Measurements from ENCODE around the gene KCNQ1. TPM values are rescaled to one million over a fixed set of nuclear protein-coding genes. Genes with fewer than 3 reads are reported as not detected.

KCNQ1 gene
- total RNA-seq, 1 donor from 2014 or later = 6.0 TPM

DNA sequence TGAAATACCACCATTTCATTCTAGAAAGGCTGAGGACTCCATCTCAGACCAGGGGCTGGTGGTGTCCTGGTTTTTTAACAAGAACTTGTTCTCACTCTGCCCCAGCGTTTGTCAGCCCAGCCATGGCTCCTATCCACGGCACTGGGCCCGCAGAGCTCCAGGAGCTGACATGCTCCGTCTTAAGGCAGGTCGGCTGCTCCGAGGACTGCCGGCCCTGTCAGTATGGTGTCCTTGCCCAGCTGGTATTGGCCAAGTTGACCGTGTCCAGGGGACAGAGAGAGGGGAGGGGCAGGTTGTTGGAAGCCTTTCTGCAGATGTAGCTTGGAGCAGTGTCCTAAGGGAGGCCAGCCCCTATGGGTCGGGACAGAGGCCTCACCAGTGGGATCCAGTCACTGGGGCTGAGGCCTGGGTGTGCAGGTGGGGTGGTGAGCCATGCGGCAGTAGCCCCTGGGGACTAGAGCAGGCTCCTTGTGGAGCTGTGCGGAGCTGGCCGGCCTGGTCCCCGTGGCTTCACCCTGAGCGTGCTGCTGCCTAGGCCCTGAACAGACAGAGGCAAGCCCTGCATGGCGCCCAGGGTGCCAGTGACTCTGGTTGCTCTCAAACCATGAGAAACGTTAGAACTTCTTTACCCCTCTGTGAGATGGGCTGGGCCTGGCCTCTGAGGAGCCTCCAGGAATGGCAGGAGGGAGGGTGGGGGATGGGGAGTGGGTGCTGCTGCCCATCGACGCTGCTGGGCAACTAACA is 294.9 kb downstream of the KCNQ1 start:
- intact Hi-C loops (cut with micrococcal nuclease) = no loop called here

DNA sequence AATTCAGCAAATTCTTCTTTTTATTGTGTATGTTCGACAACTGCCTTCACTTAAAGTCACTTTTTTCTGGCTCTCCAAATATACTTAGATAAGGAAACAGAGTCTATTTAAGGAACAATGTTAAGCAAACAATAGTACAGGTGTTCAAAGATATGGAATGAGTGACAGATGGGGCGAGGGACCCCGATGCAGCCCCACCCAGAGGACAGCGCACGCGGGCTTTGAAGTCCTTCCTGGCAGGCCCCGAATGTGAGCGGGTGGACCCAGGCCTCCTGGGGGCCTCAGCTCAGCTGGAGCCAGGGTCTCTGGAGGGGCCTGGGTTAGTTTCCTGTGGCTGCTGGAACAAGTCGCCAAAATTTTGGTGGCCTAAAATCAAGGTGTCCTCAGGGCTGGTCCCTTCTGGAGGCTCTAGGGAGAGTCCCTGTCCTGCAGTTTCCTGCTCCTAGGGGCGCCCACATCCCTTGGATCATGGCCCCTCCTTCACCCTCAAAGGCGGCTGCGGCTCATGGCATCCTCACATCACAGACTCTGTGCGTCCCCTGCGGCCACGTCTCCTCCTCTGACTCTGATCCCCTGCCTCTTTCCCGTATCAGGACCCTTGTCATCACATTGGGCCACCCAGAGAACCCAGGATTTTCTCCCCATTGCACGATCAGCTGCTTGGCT is 295.6 kb downstream of the KCNQ1 start:
- intact Hi-C loops (cut with micrococcal nuclease) = no loop called here

DNA sequence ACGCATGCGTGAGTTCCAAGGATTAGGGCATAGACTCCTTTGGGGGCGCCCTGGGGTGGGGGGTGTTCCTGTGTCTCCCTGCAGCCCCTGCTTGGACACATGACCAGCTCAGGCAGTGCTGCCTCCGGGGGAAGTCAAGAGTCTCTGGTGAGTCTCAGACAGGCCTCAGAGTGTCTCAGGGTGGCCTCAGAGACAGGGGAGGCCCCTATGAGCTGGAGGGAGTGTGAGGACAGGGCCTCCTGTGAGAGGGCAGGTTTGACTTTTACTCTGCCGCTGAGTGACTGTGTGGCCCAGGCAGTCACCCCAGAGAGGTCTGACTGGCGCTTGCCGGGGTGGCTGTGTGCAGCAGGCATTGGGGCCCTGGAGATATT is 296.2 kb downstream of the KCNQ1 start:
- intact Hi-C loops (cut with micrococcal nuclease) = no loop called here

DNA sequence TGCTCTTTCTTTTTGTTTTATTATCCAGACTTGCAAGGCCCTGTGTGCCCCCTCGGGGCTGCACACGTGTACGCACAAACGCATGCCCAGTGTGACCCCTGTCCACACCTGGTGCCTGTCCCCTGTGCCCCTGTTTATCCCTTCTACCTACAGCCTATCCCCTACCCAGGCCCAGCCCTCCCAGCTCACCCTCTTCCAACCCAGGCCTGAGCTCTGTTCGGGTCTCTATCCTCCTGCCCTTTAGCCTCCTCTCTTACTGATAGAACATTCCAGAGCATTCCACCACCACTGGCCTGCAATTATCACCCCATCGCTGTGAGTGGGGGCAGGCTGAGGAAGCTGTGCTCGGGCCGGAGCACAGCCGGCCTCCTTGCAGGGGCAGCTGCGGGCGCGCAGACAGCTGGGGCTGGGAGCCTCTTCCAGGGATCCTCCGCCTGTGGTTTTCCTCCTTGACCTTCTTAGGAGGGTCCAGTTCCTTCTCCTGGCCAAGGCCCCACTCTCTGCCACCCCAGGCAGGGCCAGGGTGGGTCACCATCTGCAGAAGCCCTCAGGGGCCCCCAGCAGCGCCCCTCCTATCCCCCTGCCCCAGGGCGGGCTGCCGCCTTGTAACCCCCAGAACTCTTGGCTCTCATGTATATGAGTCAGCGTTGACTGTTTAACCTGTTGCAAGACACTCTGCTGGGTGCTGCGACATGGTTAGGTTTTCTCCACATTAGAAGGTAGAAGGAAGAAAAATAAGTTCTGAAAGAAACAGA is 296.7 kb downstream of the KCNQ1 start:
- intact Hi-C loops (cut with micrococcal nuclease) = no loop called here

DNA sequence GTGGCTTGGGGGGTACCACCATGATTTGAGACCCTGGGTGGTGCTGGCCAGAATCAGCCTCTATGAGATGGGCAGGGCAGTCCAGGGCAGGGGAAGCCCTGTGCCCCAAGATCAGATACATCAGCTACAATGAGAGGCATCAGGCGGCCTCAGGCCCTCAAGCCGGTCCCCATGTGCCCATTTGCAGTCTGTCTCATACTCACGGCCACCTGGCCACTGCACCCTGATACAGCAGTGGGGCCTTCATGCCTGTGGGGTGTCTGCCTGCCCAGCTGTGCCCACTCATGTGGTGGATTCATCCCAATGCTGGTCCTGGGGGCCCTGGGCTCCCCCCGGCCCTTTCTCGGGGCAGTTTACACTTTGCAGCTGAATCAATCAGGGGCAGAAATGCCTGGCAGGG is 297.4 kb downstream of the KCNQ1 start:
- intact Hi-C loops (cut with micrococcal nuclease) = no loop called here

DNA sequence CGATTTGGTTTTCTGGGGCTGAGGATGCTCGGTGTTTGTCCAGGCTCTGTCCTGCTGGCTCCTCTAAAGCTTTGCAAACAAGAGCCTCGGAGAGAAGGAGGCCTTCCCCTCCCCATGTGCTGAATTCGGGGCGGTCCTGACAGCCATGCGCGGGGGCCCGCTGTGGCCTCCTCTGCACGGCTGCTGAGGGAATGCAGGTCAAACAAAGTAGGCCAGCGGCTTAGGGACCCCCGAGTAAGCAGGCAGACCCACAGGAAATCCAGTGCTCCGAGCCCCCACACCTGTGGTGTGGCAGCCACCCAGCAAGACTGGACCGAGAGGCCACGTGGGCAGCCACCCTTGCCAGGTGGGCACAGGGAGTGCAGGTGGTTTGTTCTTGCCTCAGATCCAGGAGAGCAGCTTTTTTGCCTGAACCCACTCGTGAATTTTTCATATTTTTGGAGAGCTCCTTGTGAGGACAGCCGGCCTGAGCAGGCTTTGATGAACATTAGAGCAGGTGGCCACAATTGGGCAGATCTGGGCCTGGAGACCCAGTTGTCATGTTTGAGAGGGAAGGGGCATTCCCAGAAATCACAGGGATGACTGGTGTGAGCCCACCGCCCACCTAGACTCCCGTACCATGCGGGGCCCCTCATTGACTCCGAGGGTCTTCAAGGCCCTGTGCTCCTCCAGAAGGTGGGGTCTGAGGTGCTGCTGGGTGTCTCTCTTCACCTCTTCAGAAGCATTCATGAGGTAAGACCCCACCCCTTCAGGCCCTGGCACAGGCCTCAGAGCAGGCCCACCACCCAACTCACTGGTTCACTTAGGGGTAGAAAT is 298.0 kb downstream of the KCNQ1 start:
- intact Hi-C loops (cut with micrococcal nuclease) = no loop called here

DNA sequence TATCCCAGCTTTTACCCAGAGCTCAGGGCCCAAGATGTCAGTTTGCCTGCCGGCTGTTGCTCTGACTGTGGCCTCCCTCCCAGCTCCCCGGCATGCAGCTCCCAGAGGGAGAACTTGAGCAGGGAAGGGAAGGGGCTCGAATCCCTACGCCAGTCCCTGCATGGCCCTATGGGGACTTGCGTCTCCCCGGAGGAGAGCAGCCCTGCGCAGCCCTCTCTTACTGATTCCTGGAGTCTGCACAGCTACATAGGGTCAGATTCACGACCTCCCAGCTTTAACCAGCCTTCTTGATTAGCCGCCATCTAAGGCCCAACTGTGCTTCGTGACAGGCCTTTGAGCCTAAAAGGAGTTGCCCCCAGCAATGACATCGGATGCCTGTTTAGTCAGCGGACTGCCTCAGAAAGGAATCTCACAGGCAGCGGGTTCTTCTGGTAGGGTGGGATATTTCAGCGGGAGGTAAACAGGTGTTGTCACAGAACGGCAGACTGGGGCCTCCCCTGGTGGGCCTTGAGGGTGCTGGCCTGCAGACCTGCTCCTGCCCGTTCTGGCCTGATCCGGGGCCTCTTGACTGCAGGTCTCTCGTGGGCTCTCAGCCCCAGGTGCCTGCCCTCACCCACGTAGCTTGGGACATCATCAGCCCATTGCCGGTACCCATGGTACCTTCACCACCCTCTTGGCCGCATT is 298.8 kb downstream of the KCNQ1 start:
- intact Hi-C loops (cut with micrococcal nuclease) = no loop called here

DNA sequence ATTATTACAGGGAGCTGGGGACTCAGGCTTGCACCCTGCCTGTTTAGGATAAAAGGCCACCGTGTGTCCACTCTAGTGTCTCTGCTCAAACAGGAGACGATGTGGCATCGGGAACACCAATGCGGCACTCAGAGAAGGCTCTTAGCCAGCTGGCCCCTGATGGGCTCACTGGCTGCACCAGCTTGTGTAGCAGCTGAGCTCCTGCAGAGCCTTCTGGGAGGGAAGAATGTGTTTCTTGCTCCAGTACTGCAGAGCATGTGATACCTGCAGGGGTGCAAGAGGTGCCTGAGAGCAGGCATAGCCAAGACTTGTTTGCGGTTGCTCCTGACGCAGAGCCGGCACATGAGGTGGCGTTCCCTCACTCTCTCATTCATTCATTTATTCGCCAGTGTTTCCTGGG is 299.4 kb downstream of the KCNQ1 start:
- intact Hi-C loops (cut with micrococcal nuclease) = no loop called here

DNA sequence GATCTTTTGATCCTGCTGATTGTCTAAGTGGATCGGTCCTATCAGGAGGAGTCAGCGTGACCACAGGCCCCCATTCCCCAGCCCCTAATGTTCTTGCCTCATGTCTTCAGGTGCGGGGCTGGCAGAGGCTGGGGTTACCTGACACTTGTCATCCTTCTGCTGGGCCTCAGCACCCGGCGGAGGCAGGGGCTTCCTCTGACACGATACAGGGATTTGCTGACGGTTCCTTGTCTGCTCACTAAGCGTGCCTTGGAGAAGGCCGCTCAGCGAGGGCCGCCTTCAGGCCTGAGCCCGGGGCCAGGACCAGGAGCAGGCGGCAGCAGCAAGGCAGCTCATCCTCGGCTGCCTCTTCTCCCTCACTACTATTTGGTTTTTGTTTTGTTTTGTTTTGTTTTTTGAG is 300.7 kb downstream of the KCNQ1 start:
- intact Hi-C loops (cut with micrococcal nuclease) = no loop called here

DNA sequence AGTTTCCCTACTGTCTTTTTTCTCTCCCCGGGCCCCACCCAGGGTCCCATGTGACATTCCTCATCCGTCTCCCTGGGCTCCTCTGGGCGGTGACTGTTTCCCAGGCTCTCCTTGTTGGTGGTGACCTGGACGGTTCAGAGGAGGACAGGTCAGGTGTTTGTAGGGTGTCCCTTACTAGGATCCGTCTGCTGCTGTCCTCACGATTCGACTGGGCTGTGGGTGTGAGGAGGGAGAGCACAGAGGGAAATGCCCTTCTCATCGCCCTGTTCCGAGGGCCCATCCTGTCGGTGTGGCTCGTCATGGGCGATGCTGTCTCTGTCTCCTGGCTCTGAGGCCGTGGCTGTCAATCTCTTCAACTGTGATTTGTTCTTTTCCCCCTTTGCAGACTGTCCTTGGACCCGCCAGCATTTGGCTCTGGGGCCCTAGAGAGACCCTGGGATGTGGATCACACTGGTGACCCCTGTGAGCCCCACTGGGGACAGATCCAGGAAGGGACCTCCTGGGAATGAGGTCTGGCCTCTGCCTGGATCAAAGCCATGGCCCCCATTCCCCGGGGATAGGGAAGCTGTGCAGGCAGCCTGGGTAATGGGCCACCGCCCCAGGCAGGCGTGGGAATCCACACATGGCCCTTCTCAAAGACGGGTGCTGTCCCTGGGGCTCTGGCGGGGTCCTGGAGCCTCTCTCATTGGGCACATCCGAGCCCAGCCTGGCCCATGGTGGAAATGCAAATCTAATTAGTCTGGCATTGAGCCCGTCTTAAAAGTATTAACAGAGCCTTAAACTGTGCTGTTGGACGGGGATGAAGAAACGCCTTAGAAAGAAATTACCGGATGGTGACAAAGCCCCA is 301.8 kb downstream of the KCNQ1 start:
- intact Hi-C loops (cut with micrococcal nuclease) = no loop called here

DNA sequence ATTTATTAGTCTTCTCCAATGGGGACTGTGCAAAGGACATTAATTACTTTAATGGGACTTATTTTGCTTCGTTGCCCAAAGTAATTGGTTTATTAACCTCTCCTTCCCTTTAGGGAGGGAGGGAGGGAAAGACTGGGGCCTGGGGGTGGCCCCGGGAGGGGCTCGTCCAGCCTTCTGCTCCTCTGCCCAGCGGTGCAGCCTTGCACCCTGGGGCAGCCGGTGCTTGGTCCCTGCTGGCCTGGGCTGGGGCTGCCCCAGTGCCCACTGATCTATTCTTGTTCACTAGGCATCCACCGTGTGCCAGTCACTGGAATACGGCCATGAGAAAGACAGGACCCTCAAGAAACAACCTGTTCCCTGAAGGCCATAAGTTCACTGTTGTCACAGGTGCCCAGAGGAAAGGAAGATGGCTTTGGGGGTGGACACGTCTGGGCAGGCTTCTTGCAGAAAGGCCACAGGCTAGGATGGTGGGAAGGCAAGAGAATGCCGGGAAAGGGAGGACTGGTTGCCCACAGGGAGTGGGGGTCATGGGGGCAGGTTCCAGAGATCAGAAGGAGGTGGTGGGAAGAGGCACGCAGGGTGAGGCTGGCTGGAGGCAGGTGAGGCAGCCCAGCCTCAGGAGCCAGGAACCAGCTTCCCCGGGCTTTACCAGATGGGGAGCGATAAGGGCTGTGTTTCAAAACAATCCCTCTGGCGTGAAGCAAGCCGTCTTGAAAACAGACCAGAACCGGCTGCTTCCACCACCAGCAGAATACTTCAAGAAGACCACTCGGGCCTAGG is 302.6 kb downstream of the KCNQ1 start:
- intact Hi-C loops (cut with micrococcal nuclease) = no loop called here

DNA sequence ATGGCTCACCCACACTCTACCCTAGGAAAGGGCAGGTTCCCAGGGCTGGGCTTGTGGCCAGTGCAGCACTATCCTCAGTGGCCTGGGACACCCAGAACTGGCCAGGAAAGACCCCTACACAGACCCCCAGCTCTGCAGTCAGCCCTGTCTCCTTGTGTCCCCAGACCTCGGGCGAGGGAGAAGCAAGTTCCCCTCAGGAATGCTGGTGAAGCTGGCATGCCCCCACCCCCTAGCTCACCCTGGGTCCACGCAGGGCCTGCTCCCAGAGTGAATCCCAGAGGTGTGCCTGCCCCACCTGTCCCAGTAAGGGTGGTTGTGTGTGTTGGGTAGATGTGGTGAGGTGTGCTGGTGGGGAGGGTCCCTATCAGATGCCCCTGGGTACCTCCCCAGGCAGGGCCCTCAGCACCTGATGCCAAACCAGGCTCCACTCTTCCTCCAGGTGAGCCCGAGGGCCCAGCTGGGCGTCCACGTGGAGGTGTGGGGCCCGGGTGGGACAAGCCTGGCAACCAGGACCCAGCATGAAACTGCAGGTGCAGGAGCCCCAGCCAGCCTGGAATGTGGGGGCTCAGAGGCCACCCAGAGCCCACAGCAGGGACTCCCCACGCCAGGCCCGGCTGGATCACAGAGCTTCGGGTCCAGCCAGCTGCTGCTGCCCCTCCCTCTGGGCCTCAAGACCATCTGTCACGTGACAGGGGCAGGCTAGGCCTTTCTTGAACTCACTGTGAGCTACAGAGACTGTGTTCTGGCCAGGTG is 303.4 kb downstream of the KCNQ1 start:
- intact Hi-C loops (cut with micrococcal nuclease) = no loop called here

DNA sequence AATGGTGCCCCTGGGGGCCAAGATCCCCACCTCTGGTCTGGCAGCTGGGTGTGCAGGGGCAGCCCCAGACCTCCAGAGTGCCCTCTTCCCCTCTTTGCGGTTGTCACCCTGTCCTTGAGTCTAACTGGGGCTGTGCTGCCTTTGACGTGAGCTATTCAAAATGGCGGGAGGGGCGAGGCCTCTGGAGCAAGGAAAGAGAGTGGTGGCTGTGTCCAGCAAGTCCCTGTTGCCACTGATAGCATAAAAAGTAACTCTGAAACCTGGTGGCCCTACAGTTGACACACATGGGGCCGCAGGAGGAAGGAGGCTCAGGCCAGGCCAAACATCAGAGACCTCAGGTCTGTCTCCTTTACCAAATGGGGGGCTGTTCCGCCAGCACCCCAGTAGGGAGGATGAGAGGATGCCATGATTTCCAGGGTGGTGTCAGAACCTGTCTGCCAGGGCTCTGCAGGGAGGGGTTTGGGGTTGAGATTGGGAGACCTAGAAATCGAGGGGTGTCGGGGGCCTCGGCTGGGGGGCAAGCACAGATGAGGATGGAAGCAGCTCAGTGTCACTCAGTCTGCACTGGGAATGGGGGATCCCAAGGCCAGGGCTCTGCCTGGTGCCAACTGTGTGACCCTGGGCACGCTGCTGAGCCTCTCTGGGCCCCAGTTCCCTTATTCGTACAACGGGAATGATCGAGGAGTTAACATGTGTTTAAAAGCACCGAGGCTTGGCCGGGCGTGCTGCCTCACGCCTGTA is 304.2 kb downstream of the KCNQ1 start:
- intact Hi-C loops (cut with micrococcal nuclease) = no loop called here

DNA sequence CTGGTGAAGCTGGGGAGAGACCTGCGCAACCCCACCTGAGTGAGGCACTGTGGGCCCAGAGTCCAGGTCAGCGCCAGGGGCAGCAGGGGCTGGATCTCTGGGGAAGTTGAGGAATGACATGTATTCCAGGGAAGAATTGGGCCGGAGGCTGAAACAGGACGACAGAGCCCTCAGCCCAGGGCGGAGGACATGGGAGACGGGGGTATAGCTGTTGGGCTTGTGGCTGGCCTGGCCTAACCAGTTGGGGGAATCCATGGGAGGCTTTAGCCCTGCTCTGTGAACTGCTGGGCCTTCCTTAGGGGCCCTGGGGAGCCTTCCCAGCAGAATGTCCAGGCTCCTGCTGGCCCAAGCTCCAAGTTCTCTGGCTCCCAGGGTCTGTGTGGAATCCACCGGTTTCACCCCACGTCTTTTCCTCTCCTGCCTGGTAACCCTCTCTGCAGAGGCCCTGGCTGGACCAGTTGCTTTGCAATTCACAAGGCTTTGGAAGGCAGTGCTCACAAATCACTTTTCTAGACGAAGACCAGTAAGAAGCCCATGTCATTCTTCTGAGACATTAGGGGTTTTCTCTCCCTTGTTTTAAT is 305.4 kb downstream of the KCNQ1 start:
- intact Hi-C loops (cut with micrococcal nuclease) = no loop called here

DNA sequence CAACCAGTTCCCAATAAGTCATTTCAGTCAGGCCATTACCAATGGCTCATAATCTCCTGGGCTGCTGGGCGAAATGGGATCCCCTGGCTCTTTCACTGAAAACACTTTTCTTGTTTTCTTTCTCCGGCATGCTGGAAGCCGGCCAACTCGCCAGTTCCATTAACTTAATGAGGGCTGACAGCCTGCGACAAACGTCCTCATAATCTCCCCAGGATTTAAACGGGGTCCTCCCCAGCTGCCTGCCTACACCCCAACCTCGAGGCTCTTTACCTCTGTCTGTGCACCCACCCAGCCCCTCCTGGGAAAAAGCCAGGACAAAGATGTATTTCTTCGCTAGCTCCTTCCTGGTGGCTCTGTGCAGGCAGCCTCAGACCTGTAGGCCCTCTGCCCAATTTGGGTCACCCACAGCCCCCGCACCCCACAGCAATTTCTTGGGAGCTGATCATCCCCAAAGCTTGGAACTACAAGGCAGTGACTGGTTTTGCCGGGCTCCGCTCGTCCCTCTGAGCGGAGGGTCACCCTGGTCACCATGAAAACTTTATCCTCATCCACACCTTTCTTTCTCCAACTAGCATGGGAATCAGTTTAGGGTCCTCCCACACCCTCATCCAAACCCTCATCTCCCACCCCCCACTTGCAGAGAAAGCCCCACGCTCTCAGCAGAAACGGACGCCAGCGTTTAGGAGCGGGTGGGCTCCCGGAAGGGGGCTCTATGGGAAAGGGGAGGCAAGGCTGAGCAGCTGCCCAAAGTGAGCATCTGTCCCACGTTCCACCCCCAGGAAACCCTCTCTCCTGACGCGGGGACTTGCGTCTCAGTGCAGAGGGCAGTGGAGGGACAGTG is 306.1 kb downstream of the KCNQ1 start:
- intact Hi-C loops (cut with micrococcal nuclease) = no loop called here

DNA sequence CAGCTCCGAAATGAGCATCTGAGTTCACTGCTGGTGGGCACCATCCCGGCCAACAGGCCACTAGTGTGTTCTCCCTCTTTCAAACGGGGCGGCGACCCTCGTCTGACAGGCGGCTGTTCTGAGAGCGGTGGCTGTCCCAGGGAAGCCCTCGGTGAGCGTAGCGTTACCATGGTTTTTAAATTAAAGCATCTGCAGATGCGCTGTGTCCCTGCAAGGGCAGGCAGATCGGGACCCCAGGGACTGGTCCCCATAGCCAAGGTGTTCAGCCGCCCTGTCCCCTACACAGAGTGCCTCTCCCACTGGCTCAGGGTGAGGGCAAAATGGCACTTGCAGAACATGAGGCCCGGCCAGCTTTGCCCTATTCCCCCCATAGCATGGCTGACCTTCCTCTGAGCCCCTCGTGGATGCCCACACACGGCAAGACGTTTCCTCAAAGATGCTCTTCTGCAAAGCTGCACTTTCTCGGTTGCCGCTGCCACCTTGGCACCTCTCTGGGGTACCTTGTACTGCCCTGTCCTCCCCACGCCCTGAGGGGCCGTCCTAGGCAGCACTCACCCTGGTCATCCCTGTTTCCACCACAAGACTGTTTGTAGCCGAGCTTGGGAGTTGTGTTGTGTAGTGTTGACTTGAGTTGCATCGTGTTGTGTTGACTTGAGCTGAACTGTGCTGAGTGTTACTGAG is 306.9 kb downstream of the KCNQ1 start:
- intact Hi-C loops (cut with micrococcal nuclease) = no loop called here

Measured in T-helper 2 cell treated with Interferon-gamma antibody and Interleukin-4, amounts not matched to agents 100 ng/mL and 5 ng/mL, for 36 hours (primary cell).